ENCODE results near the gene KIF4A.

Gene KIF4A

DNA sequence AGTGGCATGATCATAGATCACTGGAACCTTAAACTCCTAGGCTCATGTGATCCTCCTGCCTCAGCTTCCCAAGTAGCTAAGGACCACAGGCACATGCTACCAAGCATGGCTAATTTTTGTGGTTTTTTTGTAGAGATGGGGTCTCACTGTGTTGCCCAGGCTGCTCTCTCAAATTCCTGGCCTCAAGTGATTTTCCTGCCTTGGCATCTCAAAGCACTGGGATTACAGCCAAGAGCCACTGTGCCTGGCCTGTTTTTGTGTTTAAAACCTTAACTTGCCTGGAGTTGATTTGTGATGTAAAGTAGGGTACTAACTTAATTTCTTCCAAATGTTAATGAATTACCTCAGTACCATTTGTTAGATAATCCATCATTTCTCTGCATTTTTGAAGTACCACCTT, 177.1 kb downstream of the KIF4A start:
- TF ChIP-seq, protein P1, sequence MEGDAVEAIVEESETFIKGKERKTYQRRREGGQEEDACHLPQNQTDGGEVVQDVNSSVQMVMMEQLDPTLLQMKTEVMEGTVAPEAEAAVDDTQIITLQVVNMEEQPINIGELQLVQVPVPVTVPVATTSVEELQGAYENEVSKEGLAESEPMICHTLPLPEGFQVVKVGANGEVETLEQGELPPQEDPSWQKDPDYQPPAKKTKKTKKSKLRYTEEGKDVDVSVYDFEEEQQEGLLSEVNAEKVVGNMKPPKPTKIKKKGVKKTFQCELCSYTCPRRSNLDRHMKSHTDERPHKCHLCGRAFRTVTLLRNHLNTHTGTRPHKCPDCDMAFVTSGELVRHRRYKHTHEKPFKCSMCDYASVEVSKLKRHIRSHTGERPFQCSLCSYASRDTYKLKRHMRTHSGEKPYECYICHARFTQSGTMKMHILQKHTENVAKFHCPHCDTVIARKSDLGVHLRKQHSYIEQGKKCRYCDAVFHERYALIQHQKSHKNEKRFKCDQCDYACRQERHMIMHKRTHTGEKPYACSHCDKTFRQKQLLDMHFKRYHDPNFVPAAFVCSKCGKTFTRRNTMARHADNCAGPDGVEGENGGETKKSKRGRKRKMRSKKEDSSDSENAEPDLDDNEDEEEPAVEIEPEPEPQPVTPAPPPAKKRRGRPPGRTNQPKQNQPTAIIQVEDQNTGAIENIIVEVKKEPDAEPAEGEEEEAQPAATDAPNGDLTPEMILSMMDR (conservative IDR thresholded peaks at IDR 0.05; ENCODE audit: low read depth, low read length): no peak
- no peak overlapping the region for H3K4me3 ChIP-seq (ENCODE audit: low read length)
- DNase-seq (ENCODE audit: low read depth): no peak

DNA sequence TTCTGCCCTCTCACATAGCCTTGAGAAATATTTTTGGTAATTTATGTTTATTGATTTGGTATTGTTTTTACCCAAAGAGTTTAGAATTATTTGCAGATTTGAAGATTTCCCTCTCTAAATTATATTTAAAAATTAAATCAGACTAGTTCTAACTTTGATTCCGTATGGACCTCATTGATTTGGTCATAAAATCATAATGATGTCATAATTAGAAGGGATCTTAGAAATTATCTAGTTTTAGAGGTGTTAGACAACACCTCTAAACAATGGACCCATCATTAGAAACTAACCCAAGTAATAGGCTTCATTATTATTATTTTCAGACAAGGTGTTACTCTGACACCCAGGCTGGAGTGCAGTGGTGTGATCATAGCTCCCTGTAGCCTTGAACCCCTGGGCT, 178.8 kb downstream of the KIF4A start:
- TF ChIP-seq, protein P1 (conservative IDR thresholded peaks at IDR 0.05; ENCODE audit: low read depth, low read length): no peak
- H3K4me3 ChIP-seq (ENCODE audit: low read length): no peak overlapping the region

More for the DNA sequence above, 178.8 kb downstream of the KIF4A start:
- no peak for DNase-seq (ENCODE audit: low read depth)

Data from retinal pigment epithelial cell (primary cell).